CD4-positive, alpha-beta T cell treated with Interleukin-6 for 4 hours (primary cell): ENCODE results near the gene PARD3.
"Not testable (repeated sequence)": the region's sequence is repeated elsewhere in the genome, so short reads cannot be mapped to it uniquely, and the experiment has no call there.

ENCODE experiments used
- DNase-seq: peaks from one replicate; pipeline ENCODE4 v3.0.0-alpha.2; 2020; ENCODE audit warnings: mixed read lengths

PARD3 gene

DNA sequence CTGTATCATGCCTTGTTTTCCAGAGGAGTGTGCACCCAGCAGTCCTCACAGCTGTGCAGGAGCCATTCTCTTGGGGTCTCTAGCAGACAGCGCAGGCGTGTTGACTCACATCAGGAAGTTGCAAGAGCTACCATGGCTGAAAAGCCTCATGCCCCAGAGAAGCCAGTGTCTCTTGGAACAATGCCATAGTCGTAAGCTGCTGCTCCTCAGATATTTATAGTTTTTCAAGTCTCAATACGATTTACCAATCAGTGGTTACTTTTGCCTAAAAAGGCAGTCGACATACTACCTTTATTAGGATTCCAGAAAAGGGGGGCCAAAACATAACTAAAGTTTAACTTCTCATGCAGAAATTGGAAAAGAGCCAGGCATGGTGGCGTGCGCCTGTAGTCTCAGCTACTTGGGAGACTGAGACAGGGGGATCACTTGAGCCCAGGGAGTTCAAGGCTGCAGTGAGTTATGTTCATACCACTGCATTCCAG lies 407.7 kb downstream of the PARD3 start:
- no peak for DNase-seq

DNA sequence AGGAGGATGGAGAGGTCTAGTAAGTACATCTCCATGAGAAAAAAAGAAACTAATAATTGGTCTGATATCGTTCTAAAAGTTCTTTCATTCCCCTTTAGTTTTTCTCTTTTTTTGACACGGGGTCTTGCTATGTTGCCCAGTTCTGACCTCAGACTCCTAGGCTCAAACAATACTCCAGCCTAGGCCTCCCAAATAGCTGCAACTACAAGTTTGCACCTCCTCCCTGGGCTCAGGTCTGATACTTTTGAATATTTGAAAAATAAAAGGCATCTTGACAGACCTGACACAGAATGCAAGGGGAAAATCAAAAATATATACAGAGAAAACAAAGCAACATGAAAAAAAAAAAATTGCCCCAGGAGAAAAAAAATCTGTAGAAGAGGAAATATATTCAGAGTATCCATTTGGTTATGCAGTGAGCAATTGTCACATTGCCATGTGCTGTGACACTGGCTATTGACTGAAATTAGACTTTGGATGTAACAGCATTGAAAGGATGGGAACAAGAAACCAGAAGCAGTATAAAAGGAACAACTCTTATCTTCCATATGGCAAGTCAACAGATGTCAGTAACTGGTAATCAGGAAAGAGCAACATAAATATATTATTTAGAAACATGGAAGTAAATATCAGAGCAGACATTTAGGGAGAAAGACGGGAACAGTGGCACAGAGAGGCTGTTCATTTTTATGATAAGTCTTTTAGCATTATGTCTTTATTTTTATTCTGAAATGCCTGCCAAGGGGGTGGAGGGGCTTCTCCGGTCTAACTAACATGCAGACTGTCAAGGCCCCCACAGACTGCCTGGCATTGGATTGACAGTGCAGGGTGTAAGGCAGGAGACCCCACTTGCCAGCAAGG lies 408.4 kb downstream of the PARD3 start:
- DNase-seq: no peak

DNA sequence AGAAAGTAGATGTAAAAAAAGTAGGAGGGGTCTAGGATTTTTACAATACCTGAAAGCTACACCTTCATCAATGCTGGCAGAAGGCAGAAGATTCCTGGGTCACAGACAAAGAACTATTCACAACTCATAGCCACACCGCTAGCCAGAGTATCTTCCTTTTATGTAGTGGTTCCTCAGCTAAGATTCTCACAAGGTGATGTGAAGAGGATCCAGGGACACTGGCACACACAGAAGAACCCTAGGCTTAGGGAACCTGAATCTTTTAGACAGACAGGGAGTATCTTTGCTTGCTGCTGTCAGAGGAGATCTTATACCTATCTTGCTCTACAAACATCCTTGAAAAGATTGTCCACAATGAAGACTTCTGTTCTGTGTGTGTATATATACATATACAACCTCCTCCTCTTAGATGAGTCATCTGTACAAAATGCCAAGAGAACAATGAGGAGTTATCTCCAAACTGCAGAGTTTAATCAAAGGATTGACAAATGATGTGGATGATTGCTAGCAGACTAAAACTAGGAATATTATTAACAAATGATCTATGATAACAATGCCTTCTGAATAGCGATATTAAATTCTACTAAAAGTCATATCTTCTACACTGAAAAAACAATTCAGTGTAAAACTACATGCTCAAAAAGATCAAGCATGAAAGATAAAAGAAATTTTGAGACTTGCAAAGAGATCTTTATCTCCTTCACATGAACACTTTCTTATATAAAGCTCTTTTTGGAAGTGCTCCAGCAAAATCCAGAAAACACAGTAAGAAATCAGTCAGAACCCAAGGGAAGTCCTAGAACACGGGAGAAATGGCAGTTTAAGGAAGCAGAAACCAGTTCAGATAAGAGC lies 409.3 kb downstream of the PARD3 start:
- no peak for DNase-seq

DNA sequence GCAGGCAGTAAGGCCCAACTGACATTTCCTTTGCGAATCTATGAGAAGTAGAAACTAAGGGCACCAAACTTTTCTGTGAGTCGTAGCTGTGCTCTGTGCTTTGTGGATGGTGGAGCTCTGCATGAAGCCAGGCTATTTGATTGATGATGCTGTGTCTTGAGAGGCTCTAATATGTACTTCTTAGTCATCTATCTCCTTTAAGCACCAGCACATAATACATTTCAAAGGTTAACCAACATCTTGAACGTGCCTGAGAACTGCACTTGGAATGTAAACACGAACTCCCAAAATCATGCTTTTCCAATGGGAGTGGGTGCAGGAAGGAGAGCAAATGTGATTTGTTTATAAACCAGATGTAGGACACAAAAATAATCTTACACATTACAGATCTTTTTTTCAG lies 411.6 kb downstream of the PARD3 start:
- DNase-seq: no peak

DNA sequence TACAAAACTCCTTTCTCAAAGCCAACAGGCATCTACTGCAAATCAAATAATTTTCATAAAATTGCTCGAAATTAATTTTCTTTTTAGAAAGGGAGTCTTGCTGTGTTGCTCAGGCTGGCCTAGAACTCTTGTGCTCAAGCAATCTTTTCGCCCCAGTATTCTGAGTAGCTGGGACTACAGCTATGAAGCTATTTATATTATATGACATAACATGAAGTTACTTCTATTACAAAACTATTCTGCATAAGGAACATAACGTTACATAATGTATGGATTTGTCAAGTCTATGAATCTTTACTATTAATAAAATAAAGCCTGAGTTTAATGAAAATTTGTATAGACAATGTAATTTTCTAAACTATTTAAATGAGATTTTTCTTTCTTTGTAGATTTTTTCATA lies 415.0 kb downstream of the PARD3 start:
- DNase-seq: no peak

DNA sequence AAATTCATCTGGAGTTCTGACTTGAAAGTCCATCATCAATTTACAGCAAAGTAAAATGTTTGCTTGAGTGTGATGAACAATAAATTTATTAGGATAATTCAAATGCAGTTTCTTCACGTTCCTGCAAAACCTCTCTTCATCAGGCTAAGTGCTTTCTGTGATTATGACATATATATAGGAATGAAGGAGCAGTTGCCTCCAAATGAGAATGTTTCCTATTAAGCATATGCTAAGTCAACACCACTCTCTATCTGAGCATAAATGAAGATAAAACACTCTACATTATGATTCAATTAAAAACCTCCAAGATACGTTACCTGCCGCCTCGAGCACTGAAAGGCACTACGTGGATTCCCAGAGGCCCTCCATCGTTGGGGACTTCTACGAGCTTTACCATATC lies 416.1 kb downstream of the PARD3 start:
- DNase-seq: no peak

DNA sequence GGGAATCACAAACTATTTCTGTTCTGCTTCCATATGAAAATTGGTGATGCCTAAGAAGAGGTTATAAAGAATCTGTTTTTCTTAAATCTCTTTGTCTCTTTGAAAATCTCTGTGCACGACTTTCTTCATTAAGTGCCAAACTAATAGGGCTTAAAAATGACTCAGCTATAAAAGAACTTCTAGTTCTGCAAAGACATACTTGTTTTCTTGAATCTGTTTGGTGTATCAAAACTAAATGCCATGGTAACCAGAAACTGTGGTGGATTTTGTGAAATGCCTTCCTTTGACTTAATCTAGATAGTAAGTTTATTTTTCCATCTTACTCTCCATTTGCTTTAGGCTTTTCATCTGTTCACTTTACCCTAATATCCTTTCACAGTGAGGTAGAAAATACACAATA lies 417.8 kb downstream of the PARD3 start:
- no peak for DNase-seq

DNA sequence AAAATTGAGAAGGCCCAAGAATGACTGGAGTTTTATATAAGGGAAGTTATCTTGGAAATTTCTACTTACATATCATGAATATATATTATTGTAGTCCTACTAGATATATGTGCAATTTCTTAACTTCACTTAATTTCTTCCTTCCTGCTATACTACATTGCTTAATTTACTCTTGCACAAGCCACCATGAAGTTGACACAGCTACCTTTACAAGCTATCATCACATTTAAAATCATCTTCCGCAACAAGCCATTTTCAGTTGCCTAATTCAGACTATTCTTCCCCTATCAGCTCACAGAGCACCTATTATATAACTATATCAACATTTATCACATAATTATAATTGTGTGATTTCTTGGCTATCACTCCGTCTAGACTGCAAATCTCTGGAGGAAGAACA lies 418.4 kb downstream of the PARD3 start:
- DNase-seq: no peak

DNA sequence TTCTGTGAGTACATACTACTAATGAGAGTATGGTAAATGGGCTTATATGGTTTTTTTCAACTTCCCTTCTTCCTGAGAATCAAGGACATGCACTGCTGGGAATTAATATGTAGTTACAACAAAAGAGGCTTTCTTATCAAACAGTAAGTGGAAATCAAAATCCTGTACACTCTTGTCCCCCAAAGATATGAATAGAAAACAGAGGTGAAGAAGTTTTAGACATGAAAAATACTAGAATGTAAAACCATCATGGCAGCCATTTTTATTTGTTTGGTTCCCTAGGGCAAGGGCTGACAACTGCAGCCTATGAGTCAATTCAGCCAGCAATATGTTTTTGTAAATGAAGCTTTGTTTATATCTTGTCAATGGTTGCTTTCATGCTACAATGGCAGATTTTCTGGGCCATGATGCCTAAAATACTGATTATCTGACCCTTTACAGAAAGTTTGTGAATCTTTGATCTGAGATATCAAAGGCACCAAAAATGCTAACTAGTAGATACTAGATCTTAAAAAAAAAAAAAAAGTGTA lies 422.4 kb downstream of the PARD3 start:
- no peak for DNase-seq

DNA sequence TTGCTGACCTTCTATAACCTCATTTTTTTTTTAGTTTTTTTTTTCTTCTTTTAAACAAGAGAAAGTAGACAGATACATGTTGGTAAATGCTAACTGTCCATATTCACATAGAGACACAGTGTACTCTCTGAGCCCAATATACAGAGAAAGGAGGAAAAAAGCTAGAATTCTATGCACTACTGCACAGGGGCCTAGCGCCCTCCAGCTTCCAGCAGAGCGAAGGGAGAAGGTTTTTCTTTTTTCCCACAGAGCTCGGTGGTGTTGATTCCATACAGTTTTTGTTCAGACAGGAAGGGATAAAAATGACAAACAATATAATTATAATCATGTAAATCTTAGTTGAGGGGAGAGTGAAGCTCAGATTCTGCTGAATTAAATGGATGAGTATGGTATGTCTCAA lies 423.9 kb downstream of the PARD3 start:
- DNase-seq: not testable (repeated sequence)

DNA sequence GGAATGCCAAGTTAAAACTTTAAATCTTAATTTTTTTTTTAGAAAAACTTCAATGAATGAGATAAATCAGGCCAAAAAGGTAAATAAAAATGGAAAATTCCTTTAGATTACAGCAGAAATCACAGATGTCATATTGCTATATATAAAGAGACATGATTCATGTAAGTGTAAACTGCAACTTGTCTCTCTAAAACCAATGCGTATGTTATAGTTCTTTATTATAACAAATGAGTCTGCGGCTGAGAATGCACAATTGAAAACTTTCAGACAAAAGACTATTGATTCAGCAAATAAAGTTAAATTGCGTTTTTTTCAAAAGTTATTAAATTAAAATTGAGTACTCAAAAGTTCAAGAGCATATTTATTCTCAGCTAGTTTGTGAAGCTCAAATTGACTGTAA lies 425.3 kb downstream of the PARD3 start:
- DNase-seq: no peak

DNA sequence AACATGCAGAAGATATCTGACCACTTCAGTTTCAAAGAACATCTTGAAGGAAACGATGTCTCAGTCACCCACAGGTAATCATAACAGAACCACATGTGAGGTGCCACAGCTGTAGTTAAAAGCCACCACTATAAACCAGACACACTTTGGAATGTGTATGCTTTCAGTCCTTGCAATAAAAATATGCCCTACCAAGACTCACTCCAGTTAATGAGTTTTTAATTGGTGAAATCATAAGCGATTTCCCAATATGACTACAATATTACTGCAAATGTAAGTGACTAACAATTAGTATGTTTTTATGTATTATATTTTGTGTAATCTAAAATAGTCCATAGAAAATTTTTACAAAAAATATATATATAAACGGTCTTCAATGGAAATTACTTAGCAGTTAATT lies 428.2 kb downstream of the PARD3 start:
- DNase-seq: no peak

DNA sequence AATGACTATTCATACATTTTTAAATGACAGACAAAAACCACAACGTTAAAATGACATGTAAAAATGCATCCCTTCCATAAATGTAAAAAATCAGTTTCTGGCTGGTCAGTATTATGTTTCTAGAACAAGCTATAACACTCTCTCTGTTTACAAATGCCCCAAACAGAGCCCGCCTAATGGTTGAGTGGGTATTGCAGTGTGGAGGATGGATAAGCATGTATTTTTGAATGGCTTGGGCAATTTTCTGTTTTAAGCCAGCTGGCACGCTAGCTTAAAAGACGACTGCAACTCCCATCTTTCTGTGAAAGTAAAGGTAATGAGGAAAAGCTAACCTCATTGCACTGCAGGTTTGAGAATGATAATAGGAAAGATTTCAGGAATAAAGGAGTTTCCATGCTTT lies 430.7 kb downstream of the PARD3 start:
- no peak for DNase-seq

DNA sequence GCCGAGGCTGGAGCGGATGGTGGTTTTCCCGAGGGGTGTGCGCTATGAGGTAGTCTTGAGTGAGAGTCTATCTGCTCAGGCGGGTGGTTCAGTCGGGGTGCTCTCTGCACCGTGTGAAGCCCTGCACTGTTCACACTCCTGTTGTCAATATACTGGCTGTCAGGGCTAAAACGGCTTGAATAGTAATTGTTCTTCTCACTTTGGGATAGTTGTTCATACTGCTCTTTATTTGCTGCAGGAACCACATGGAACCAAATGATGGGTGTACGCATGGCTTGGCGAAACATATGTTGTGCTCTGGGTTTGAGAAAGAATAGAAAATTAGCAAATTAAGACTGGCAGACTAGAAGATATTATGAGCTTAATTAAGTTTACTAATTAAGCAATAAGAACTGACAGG lies 432.5 kb downstream of the PARD3 start:
- no peak for DNase-seq

DNA sequence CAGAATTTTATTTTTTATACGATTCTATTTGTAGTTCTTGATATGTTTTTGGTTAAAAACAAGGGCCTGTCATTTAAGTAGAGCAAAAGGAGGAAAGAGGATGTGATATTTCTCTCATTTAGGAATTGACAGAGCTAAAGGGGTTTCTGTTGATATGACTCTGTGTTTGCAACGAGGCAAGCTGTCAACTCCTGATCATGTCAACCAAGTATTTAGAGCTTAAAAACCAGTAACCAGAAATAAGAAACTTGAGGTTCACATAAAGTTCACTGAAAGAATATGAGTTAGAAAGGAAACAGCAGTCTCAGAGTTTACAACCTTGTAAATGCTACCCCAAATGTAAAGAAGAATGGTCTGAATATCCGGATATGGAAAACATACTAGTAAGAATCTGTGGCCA lies 434.2 kb downstream of the PARD3 start:
- no peak for DNase-seq

DNA sequence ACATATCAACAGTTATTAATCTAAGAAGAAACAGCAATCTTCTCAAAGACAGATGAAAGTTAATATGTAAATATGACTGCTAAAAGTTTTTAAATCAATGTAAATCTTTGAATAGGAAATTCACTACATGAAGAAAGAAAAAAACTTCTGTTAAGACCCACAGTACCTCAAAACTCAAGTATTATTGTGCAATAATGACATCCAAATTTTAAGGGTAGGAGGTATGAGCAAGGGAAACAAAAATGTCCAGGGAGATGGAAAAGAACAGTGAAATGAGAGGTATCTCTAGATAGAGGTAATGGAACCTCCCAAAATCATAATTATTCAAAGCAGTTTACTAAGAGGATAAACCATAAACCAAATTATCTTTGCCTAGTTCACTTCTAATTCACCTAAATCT lies 436.8 kb downstream of the PARD3 start:
- DNase-seq: no peak

DNA sequence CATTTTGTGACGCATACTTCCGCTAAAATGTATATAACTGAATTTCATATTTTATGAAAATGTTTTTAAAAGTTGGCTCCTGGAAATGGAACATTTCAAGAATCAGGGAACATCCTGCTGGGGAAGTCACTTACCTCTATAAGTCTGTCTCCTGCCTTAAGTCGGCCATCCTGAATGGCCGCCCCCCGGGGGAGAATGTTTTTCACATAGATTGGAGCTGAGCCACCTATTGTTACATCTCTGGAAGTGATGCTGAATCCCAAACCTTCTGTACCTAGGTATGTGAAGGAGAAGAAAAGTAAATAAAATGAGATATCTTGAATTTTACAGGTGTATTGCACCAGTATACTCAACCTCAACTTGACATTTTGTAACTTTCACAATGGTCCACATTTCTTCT lies 437.3 kb downstream of the PARD3 start:
- no peak for DNase-seq

DNA sequence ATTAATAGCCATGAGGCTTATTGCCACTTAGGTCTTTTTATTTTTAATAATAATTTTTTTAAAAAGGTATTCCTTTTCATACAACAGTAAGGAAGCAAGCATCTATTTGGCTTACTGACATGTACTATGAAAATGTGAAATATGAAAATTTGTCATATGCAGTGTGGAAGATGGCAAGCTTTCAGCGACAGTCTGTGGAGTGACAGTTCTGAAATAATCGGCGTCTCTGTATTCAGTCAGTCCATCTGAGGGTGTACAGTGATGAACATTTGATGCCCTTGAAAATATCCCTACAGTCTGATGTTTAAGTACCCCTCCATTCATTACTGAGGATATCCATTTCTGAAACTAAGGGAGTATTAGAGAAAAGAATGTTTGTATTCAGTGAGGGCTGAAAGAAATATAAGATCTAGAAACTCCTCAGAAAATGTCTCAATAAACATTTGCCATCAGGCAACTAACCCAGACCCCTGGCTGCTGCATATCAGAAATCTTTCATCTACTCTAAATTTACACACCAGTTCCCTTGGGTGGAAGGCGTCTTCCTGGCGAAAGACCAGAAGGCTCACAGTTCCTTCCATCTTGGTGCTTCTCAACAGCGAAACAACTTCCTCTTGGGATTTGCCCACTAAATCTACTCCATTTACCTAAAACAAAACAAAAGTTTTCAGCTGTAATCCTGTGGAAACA lies 440.6 kb downstream of the PARD3 start:
- DNase-seq: no peak

DNA sequence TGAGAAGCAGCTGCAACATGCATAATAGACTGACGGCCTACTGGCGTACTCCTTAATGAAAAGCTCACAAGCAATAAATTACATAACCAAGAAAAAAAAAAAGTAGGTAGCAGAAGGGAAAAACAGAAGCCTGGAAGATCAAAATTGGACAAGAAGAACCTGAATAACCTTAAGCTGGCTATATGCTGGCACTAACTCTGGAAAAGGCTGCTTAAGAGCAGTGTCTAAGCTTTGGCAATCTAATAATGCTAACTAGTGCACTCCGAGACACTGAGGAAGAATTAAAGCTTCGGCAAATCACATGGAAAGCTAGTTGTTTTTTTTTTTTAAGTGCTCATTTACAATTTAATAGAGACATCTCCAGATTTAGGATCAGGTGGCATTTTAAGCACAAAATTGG lies 441.9 kb downstream of the PARD3 start:
- DNase-seq: no peak

DNA sequence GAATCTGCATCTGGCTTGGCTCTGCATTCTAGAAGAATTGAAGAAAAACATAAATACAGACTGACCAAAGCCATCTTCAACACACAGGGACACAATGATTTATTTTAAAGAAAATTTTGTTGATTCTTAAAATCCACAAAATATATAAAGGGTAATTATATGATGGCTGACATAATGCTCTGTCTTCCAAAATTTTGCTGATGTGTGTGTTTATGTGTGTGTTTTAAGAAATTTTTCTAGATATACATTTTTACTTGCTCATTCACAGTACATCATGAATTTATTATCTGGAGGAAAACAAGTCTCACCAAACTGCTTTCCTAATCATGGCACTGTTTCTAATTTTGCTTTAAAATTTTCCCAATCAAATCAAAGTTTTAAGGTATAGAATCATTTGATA lies 442.6 kb downstream of the PARD3 start:
- no peak for DNase-seq

DNA sequence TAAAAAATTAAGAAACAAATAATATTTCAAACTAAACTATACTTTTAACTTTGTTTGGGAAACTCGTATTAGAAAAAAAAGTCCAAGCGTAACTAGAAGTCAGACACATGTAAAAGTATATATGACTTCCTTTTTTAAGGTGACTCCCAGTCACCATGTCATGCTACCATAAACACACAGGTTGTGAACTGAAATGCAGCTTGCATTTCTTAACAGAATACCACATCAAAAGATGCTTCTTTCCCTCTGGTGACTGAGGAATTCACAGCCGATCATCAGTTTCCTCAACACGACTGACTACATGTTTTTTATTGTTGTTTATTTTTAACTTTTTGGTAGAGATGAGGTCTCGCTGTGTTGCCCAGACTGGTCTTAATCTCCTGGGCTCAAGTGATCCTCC lies 445.0 kb downstream of the PARD3 start:
- DNase-seq: no peak

DNA sequence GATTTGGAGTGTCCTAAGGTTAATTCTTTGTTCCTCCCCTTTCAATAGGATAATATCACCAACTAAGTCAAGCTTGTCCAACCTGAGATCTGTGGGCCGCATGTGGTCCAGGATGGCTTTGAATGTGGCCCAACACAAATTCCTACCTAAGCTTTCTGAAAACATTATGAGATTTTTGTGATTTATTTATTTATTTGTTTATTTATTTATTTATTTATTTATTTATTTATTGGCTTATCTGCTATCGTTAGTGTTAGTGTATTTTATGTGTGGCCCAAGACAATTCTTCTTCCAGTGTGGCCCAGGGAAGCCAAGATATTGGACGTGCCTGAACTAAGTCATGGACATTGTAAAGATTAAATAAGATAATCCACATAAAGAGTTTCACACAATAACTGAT lies 446.0 kb downstream of the PARD3 start:
- no peak for DNase-seq
